GM12878 (cell line): ENCODE measurements around the gene ARHGEF25. TPM values are rescaled to one million over a fixed set of nuclear protein-coding genes. Genes with fewer than 3 reads are reported as not detected.

Experiments used
- ATAC-seq: fragments of 200-7000 bp; cut with Tn5 transposase; 3 replicates; pipeline ENCODE4 v1.9.1; 2020; ENCODE audit warnings: mild to moderate bottlenecking, moderate library complexity
- BruUV-seq: library from RNA; stranded (reverse); fragments of 400-500 nt; replicated peaks from 2 replicates; lab custom pipeline; 2021; lab: Mats Ljungman, UMichigan
- CTCF ChIA-PET: fragments of 300-600 bp; sonication (Branson Sonifier 250); formaldehyde crosslinking; extraction: SDS; loops from one replicate; lab custom pipeline; 2021; ENCODE audit warnings: inconsistent platforms; lab: Yijun Ruan, JAX
- POLR2A ChIA-PET: fragments of 350-600 bp; formaldehyde crosslinking; extraction: SDS; loops from one replicate; lab custom pipeline; 2021; ENCODE audit warnings: inconsistent platforms; lab: Charles Lee
- RAD21 ChIA-PET: fragments of 300-600 bp; sonication (Branson Sonifier 250); formaldehyde crosslinking; loops from one replicate; lab custom pipeline; 2023; ENCODE audit warnings: antibody characterized with exemption; ENCODE audit not compliant: unreplicated experiment; lab: Charles Lee
- SMC1A ChIA-PET: fragments of 300-600 bp; sonication (Branson Sonifier 250); formaldehyde crosslinking; loops from one replicate; lab custom pipeline; 2023; ENCODE audit not compliant: unreplicated experiment, uncharacterized antibody; lab: Charles Lee
- DNase-seq: peaks from one replicate; pipeline ENCODE4 v3.0.0-alpha.2; 2011; ENCODE audit warnings: low read depth, low spot score
- FAIRE-seq: peaks from 3 replicates; lab custom pipeline; 2011; peaks lifted over from hg19 to GRCh38; lab: Jason Lieb, UNC
- H2AFZ ChIP-seq: 2 replicates; pipeline ENCODE4 v1.6.0; 2011; ENCODE audit warnings: low read depth, low read length, control low read depth; ENCODE audit not compliant: control insufficient read depth
- H3K27ac ChIP-seq: 2 replicates; pipeline ENCODE4 v1.5.1; 2011; ENCODE audit warnings: control low read depth; ENCODE audit not compliant: control insufficient read depth, insufficient read depth
- H3K27me3 ChIP-seq, 2 experiments: replicated peaks in 1 of 2; 2 replicates each; pipeline versions ENCODE4 v1.6.0 to v1.6.1; 2011; ENCODE audit warnings: low read length in 1 of 2; ENCODE audit not compliant: control insufficient read depth in 2 of 2, insufficient read depth in 2 of 2
- H3K36me3 ChIP-seq, 2 experiments: 2 replicates each; pipeline ENCODE4 v1.5.1; 2011; ENCODE audit warnings: low read length in 1 of 2; ENCODE audit not compliant: control insufficient read depth in 2 of 2, insufficient read depth in 2 of 2
- H3K4me1 ChIP-seq: 2 replicates; pipeline ENCODE4 v1.6.1; 2011; ENCODE audit warnings: mild to moderate bottlenecking, low read length, moderate library complexity, mixed read lengths; ENCODE audit not compliant: control insufficient read depth, insufficient read depth
- H3K4me2 ChIP-seq: 2 replicates; pipeline ENCODE4 v1.6.0; 2011; ENCODE audit warnings: control low read depth; ENCODE audit not compliant: control insufficient read depth, insufficient read depth
- H3K4me3 ChIP-seq: fragments of 200-600 bp; sonication (generic); 2 replicates; pipeline ENCODE4 v1.5.1; 2016
- H3K79me2 ChIP-seq: 2 replicates; pipeline ENCODE4 v1.6.0; 2011; ENCODE audit warnings: low read length; ENCODE audit not compliant: control insufficient read depth, insufficient read depth
- H3K9ac ChIP-seq: 2 replicates; pipeline ENCODE4 v1.8.0; 2011; ENCODE audit warnings: low read length, control low read depth, mixed read lengths; ENCODE audit not compliant: control insufficient read depth, insufficient read depth
- H3K9me3 ChIP-seq: replicated peaks from 3 replicates; pipeline ENCODE4 v1.5.1; 2011; ENCODE audit warnings: mild to moderate bottlenecking, low read length; ENCODE audit not compliant: control insufficient read depth, insufficient read depth
- H4K20me1 ChIP-seq: 2 replicates; pipeline ENCODE4 v1.6.0; 2011; ENCODE audit not compliant: control insufficient read depth, insufficient read depth
- HDAC2 ChIP-seq: fragments of 200-600 bp; sonication (generic); IDR thresholded peaks from 2 replicates; pipeline ENCODE4 v1.6.1; 2017
- MTA2 ChIP-seq: fragments of 450-650 bp; IDR thresholded peaks from 2 replicates; pipeline ENCODE4 v1.6.1; 2016; ENCODE audit warnings: low read depth, mild to moderate bottlenecking, moderate library complexity
- MXI1 ChIP-seq: fragments of 150-350 bp; IDR thresholded peaks from 2 replicates; pipeline ENCODE4 v1.6.1; 2011; ENCODE audit warnings: low read depth, mild to moderate bottlenecking, inconsistent platforms, low read length, improper control_type of control experiment
- NR2C1 ChIP-seq: fragments of 450-650 bp; IDR thresholded peaks from 2 replicates; pipeline ENCODE4 v1.6.1; 2017; ENCODE audit warnings: antibody characterized with exemption, mild to moderate bottlenecking, moderate library complexity
- NRF1 ChIP-seq: conservative IDR thresholded peaks from 2 replicates; pipeline ENCODE4 v1.6.1; 2011; ENCODE audit warnings: mild to moderate bottlenecking, low read depth, low read length, improper control_type of control experiment
- YBX1 ChIP-seq: fragments of 450-650 bp; IDR thresholded peaks from 2 replicates; pipeline ENCODE4 v1.6.1; 2016; ENCODE audit warnings: antibody characterized with exemption
- ZSCAN29 ChIP-seq: fragments of 450-650 bp; IDR thresholded peaks from 2 replicates; pipeline ENCODE4 v1.6.1; 2017; ENCODE audit warnings: mild to moderate bottlenecking, moderate library complexity
- WGBS: methylation state at CpG from one replicate; pipeline ENCODE4 v1.1.6; 2016; ENCODE audit warnings: low lambda C conversion rate; ENCODE audit not compliant: insufficient replicate concordance, insufficient coverage; ENCODE audit errors: missing lambda C conversion rate; 5-methylcytosine and 5-hydroxymethylcytosine counted together
- in situ Hi-C: fragments of 300-500 bp; cut with MboI; formaldehyde crosslinking; loops from 9 replicates; pipeline ENCODE4 v1.14.3; 2018; ENCODE audit warnings: mixed read lengths
- intact Hi-C: fragments of 100-400 bp; cut with micrococcal nuclease; formaldehyde crosslinking; loops from one replicate; pipeline ENCODE4 v1.14.2; 2022; ENCODE audit not compliant: unreplicated experiment
- polyA plus RNA-seq, 11 experiments: library from polyadenylated mRNA; depleted of rRNA in 4 of 11; unstranded in 6 of 11; stranded (reverse) in 5 of 11; fragments of >200 nt; fragmentation: Nextera tagmentation in 4 of 11; fragmentation: Illumina TruSeq in 1 of 11; extraction: Ambion mirVana in 4 of 11; extraction: Trizol in 1 of 11; gene quantifications; 1 replicate in 1 of 11; 2 replicates in 10 of 11; pipeline versions ENCODE4 v1.2.1 to v1.2.3, GENCODE V29; 2011 to 2016; ENCODE audit warnings: inconsistent platforms in 2 of 11, missing spikeins in 2 of 11, low read depth in 1 of 11
- total RNA-seq, 4 experiments: library from RNA; depleted of rRNA in 3 of 4; stranded (reverse); fragments of >200 nt in 3 of 4; fragmentation: Illumina TruSeq in 1 of 4; extraction: Trizol in 1 of 4; gene quantifications; 2 replicates each; pipeline versions ENCODE4 v1.2.1 to v1.2.3, GENCODE V29; 2013 to 2021
- TF ChIP-seq, protein P1 (sequence below): IDR thresholded peaks from 2 replicates; pipeline ENCODE4 v1.6.1; 2012; ENCODE audit warnings: improper control_type of control experiment, low read depth, low read length; ENCODE audit not compliant: insufficient replicate concordance
- TF ChIP-seq, protein P2 (sequence below): IDR thresholded peaks from 2 replicates; pipeline ENCODE4 v1.6.1; 2011; ENCODE audit warnings: mild to moderate bottlenecking, low read depth, low read length, moderate library complexity; ENCODE audit not compliant: insufficient replicate concordance
- TF ChIP-seq, protein P3 (sequence below): fragments of 450-650 bp; IDR thresholded peaks from 2 replicates; pipeline ENCODE4 v1.6.1; 2017; ENCODE audit warnings: low read depth, mild to moderate bottlenecking, moderate library complexity

Gene ARHGEF25
- total and polyA plus RNA-seq, 10 of the 15 experiments (the other 5 are each of a cell fraction or from before 2014, with no cell fraction given) = 0.08 to 4.5 (median 1.2) TPM; not detected in 3

DNA sequence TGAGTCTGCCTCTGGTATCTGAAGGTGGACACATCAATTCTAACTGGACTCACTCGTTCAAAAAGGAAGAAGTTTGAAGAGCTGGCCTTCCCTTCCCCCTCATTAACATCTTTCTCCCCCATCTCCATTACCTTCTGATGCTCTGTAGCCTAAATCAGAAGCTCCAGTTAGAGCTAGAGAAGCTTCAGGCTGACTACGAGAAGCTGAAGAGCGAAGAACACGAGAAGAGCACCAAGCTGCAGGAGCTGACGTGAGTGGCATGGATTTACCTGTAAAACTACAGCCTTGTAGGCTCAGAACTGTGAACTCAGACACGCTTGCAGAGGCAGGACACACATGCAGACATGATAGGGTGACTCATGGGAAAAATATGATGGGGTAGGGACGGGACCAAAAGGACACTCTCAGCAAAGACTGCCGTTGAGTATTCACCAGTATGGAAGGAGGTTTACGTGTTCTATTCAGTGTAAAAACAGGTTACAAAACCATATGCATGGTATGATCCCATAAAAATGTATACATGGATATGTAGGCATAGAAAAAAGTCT lies 34.5 kb upstream of the ARHGEF25 start (continued):
- TF ChIP-seq, protein P1, sequence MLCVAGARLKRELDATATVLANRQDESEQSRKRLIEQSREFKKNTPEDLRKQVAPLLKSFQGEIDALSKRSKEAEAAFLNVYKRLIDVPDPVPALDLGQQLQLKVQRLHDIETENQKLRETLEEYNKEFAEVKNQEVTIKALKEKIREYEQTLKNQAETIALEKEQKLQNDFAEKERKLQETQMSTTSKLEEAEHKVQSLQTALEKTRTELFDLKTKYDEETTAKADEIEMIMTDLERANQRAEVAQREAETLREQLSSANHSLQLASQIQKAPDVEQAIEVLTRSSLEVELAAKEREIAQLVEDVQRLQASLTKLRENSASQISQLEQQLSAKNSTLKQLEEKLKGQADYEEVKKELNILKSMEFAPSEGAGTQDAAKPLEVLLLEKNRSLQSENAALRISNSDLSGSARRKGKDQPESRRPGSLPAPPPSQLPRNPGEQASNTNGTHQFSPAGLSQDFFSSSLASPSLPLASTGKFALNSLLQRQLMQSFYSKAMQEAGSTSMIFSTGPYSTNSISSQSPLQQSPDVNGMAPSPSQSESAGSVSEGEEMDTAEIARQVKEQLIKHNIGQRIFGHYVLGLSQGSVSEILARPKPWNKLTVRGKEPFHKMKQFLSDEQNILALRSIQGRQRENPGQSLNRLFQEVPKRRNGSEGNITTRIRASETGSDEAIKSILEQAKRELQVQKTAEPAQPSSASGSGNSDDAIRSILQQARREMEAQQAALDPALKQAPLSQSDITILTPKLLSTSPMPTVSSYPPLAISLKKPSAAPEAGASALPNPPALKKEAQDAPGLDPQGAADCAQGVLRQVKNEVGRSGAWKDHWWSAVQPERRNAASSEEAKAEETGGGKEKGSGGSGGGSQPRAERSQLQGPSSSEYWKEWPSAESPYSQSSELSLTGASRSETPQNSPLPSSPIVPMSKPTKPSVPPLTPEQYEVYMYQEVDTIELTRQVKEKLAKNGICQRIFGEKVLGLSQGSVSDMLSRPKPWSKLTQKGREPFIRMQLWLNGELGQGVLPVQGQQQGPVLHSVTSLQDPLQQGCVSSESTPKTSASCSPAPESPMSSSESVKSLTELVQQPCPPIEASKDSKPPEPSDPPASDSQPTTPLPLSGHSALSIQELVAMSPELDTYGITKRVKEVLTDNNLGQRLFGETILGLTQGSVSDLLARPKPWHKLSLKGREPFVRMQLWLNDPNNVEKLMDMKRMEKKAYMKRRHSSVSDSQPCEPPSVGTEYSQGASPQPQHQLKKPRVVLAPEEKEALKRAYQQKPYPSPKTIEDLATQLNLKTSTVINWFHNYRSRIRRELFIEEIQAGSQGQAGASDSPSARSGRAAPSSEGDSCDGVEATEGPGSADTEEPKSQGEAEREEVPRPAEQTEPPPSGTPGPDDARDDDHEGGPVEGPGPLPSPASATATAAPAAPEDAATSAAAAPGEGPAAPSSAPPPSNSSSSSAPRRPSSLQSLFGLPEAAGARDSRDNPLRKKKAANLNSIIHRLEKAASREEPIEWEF = no peak
- TF ChIP-seq YBX1 = no peak

DNA sequence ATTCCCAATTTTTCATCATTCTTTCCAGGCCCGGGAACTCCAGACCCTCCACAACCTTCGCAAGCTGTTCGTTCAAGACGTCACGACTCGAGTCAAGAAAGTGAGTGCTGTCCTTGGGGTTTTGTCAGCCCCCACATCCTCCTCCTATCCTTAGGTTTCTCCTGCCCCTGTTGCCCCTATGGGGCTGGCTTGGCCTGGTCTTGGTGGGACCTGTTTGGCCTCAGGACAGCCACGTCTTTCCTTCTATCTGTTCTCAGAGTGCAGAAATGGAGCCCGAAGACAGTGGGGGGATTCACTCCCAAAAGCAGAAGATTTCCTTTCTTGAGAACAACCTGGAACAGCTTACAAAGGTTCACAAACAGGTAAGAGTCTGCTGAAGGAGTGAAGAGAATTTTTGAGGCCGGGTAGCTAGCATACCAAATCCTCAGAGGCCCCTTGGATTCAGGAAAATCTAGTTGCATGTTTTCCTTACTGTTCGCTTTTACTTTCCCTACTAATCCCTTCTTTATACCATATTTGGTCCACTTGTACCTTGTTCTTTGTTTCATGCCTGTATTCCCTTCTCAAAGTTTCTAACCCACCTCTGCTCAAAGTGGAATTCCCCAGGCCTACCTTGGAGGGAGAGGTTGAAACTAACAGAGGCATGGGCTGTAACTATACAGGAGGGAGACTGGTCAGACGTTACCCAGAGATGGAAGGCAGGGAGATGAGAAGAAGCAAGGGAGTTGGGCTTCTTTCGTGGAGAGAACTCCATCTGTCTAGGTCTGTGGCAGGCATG lies 33.1 kb upstream of the ARHGEF25 start:
- DNase-seq = no peak
- intact Hi-C loops = no loop called here
- no peak for ATAC-seq
- ChIA-PET SMC1A (no interaction called here), CTCF (interaction anchor here (0.7 to 2.2 kb wide), 2 partner anchors 43 to 119 kb away, joined by 3 to 5 read pairs; partner anchors contain the start of gene GLI1), POLR2A (no interaction called here), RAD21 (no interaction called here)
- H3K9ac ChIP-seq = no peak overlapping the region
- no peak overlapping the region for H3K4me3 ChIP-seq
- no peak overlapping the region for H3K4me2 ChIP-seq
- in situ Hi-C loops = no loop called here
- no TSS peak for BruUV-seq
- 53% methylated on average over 12 of the region's 12 CpGs for WGBS
- no peaks in the 10 kb centered on the region for H3K4me1 ChIP-seq
- no peak for FAIRE-seq
- H3K79me2 ChIP-seq = no peaks in the 10 kb centered on the region
- no peaks in the 10 kb centered on the region; a peak in 2 of 4 replicates for H3K27me3 ChIP-seq
- H4K20me1 ChIP-seq = no peaks in the 10 kb centered on the region
- no peak overlapping the region for H2AFZ ChIP-seq
- no peaks in the 10 kb centered on the region for H3K9me3 ChIP-seq
- no peaks in the 10 kb centered on the region for H3K36me3 ChIP-seq
- no peak overlapping the region for H3K27ac ChIP-seq
- TF ChIP-seq, protein P2, sequence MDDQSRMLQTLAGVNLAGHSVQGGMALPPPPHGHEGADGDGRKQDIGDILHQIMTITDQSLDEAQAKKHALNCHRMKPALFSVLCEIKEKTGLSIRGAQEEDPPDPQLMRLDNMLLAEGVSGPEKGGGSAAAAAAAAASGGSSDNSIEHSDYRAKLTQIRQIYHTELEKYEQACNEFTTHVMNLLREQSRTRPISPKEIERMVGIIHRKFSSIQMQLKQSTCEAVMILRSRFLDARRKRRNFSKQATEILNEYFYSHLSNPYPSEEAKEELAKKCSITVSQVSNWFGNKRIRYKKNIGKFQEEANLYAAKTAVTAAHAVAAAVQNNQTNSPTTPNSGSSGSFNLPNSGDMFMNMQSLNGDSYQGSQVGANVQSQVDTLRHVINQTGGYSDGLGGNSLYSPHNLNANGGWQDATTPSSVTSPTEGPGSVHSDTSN = no peak
- TF ChIP-seq NR2C1 = no peak
- TF ChIP-seq ZSCAN29 = no peak
- TF ChIP-seq HDAC2 = no peak
- TF ChIP-seq, protein P3, sequence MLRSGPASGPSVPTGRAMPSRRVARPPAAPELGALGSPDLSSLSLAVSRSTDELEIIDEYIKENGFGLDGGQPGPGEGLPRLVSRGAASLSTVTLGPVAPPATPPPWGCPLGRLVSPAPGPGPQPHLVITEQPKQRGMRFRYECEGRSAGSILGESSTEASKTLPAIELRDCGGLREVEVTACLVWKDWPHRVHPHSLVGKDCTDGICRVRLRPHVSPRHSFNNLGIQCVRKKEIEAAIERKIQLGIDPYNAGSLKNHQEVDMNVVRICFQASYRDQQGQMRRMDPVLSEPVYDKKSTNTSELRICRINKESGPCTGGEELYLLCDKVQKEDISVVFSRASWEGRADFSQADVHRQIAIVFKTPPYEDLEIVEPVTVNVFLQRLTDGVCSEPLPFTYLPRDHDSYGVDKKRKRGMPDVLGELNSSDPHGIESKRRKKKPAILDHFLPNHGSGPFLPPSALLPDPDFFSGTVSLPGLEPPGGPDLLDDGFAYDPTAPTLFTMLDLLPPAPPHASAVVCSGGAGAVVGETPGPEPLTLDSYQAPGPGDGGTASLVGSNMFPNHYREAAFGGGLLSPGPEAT = no peak
- no peak for TF ChIP-seq NRF1
- no peak for TF ChIP-seq MTA2
- no peak for TF ChIP-seq MXI1
